Type B pancreatic cell (in vitro differentiated cells): ENCODE measurements around the gene MIPOL1. TPM values are rescaled to one million over a fixed set of nuclear protein-coding genes. Genes with fewer than 3 reads are reported as not detected.
"Not testable (repeated sequence)": the region's sequence is repeated elsewhere in the genome, so short reads cannot be mapped to it uniquely, and the experiment has no call there.

ENCODE experiments used
- DNase-seq: peaks from one replicate; pipeline ENCODE4 v3.0.0; 2021; ENCODE audit warnings: mixed read lengths; ENCODE audit not compliant: unreplicated experiment; ENCODE audit errors: extremely low spot score
- H3K27ac Mint-ChIP-seq: 2 replicates; pipeline ENCODE4 v1.8.0; 2021; ENCODE audit warnings: mild to moderate bottlenecking, mixed read lengths
- H3K27me3 Mint-ChIP-seq: 2 replicates; pipeline ENCODE4 v1.8.0; 2021; ENCODE audit warnings: mixed read lengths
- H3K36me3 Mint-ChIP-seq: 2 replicates; pipeline ENCODE4 v1.8.0; 2021; ENCODE audit warnings: mixed read lengths
- H3K4me1 Mint-ChIP-seq: one replicate; pipeline ENCODE4 v1.8.0; 2021; ENCODE audit warnings: mixed read lengths; ENCODE audit not compliant: unreplicated experiment
- H3K4me3 Mint-ChIP-seq: 2 replicates; pipeline ENCODE4 v1.8.0; 2021; ENCODE audit warnings: mild to moderate bottlenecking, mixed read lengths
- H3K9me3 Mint-ChIP-seq: 2 replicates; pipeline ENCODE4 v1.8.0; 2021; ENCODE audit warnings: mixed read lengths
- total RNA-seq: library from RNA; stranded (reverse); gene quantifications from 2 replicates; pipeline ENCODE4 v1.2.1, GENCODE V29; 2021; ENCODE audit warnings: low replicate concordance
- TF ChIP-seq, protein P1 (sequence below): fragments of 200-600 bp; sonication (generic); conservative IDR thresholded peaks from 2 replicates; pipeline ENCODE4 v1.5.0; 2021; ENCODE audit warnings: antibody characterized with exemption, mild to moderate bottlenecking

MIPOL1 gene
- total RNA-seq, 1 donor from 2014 or later = 14.5 TPM

DNA sequence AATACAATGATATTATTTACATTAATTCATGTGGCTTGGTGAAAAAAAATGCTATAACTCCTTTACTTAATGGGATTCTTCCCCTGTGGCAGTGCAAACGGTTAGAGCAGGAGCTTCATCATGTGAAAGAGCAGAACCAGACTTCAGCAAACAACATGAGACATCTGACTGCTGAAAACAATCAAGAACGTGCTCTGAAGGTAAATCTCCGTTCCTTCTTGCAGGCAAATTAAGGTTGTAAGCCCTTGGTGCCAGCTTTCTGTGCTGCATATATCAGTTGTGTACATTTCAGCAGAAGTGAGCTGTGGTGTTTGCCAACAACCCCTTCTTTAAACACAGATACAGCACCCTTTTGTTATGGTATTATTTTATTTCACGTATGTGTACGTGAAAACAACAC lies 171.7 kb downstream of the MIPOL1 start:
- TF ChIP-seq, protein P1, sequence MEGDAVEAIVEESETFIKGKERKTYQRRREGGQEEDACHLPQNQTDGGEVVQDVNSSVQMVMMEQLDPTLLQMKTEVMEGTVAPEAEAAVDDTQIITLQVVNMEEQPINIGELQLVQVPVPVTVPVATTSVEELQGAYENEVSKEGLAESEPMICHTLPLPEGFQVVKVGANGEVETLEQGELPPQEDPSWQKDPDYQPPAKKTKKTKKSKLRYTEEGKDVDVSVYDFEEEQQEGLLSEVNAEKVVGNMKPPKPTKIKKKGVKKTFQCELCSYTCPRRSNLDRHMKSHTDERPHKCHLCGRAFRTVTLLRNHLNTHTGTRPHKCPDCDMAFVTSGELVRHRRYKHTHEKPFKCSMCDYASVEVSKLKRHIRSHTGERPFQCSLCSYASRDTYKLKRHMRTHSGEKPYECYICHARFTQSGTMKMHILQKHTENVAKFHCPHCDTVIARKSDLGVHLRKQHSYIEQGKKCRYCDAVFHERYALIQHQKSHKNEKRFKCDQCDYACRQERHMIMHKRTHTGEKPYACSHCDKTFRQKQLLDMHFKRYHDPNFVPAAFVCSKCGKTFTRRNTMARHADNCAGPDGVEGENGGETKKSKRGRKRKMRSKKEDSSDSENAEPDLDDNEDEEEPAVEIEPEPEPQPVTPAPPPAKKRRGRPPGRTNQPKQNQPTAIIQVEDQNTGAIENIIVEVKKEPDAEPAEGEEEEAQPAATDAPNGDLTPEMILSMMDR = no peak
- Mint-ChIP-seq H3K9me3 (peaks cover 10% of the 10 kb centered on the region), H3K27ac (no peak overlapping the region), H3K4me3 (no peak overlapping the region), H3K4me1 (no peaks in the 10 kb centered on the region), H3K27me3 (no peaks in the 10 kb centered on the region), H3K36me3 (peaks cover 14% of the 10 kb centered on the region)
- no peak for DNase-seq

- Mint-ChIP-seq H3K27me3 (no peaks in the 10 kb centered on the region), H3K4me1 (no peaks in the 10 kb centered on the region)
Measured at GRCh38 chr14:37375566-37375965, 177.8 kb downstream of the MIPOL1 start.

GRCh38 chr14:37376944-37377609 lies 179.3 kb downstream of the MIPOL1 start:
- DNase-seq = no peak
- no peaks in the 10 kb centered on the region for H3K9me3 Mint-ChIP-seq
- peaks cover 5% of the 10 kb centered on the region for H3K36me3 Mint-ChIP-seq
- no peak overlapping the region for H3K4me3 Mint-ChIP-seq
- TF ChIP-seq, protein P1 = no peak
- H3K27ac Mint-ChIP-seq = no peak overlapping the region
- no peaks in the 10 kb centered on the region for H3K4me1 Mint-ChIP-seq
- no peaks in the 10 kb centered on the region for H3K27me3 Mint-ChIP-seq

More at GRCh38 chr14:37375566-37375965, 177.8 kb downstream of the MIPOL1 start:
- Mint-ChIP-seq H3K27ac (no peak overlapping the region), H3K9me3 (no peaks in the 10 kb centered on the region), H3K4me3 (no peak overlapping the region), H3K36me3 (peaks cover 5% of the 10 kb centered on the region)
- DNase-seq = no peak
- TF ChIP-seq, protein P1 = no peak

GRCh38 chr14:37384870-37385596 lies 187.3 kb downstream of the MIPOL1 start:
- TF ChIP-seq, protein P1 = no peak
- H3K36me3 Mint-ChIP-seq = no peaks in the 10 kb centered on the region
- H3K27ac Mint-ChIP-seq = no peak overlapping the region
- no peaks in the 10 kb centered on the region for H3K9me3 Mint-ChIP-seq
- H3K4me3 Mint-ChIP-seq = peak overlapping the region; percentile 34
- no peak for DNase-seq
- no peaks in the 10 kb centered on the region for H3K4me1 Mint-ChIP-seq
- H3K27me3 Mint-ChIP-seq = no peaks in the 10 kb centered on the region

DNA sequence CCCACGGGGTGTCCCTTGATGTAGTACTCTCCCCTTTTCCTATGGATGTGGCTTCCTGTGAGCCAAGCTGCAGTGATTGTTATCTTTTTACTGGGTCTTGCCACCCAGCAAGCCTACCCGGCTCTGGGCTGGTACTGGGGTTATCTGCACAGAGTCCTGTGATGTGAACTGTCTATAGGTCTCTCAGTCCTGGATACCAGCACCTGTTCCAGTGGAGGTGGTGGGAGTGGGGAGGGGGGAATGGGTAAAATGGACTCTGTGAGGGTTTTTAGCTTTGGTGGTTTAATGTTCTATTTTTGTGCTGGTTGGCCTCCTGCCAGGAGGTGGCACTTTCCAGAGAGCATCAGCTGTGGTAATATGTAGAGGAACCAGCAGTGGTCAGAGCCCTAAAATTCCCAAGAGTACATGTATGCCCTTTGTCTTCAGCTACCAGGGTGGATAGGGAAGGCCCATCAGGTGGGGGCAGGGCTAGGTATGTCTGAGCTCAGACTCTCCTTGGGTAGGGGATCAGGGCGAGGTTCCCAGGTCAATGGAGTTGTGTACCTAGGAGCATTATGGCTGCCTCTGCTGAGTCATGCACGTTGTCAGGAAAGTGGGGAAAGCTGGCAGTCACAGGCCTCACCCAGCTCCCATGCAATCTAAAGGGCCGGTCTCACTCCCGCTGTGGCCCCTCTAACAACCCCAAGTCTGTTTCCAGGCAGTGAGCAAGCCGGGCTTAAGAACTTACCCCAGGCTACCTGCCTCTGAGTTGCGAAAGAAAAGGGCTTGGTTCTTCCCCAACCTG lies 199.6 kb downstream of the MIPOL1 start:
- not testable (repeated sequence) for H3K27ac Mint-ChIP-seq, H3K36me3 Mint-ChIP-seq, H3K4me1 Mint-ChIP-seq, DNase-seq, H3K27me3 Mint-ChIP-seq, H3K4me3 Mint-ChIP-seq
- peaks cover 18% of the 10 kb centered on the region for H3K9me3 Mint-ChIP-seq

DNA sequence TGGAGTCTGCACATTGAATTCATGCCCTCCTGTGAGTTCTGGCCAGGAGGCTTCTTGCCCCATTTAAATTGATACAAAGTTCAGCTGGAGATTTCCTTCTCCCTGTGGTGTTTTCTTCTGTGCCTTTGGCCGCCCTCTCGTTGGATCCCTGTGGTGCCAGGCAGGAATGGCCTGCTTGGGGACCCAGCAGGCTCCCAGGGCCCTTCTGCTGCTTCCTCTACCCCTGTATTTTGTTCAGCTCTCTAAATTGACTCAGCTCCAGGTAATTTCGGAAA lies 200.1 kb downstream of the MIPOL1 start:
- no peaks in the 10 kb centered on the region for H3K4me1 Mint-ChIP-seq
- TF ChIP-seq, protein P1 = no peak
- H3K27me3 Mint-ChIP-seq = no peaks in the 10 kb centered on the region
- H3K27ac Mint-ChIP-seq = no peak overlapping the region
- peaks cover 18% of the 10 kb centered on the region for H3K9me3 Mint-ChIP-seq
- DNase-seq = no peak
- peaks cover 6% of the 10 kb centered on the region for H3K36me3 Mint-ChIP-seq
- no peak overlapping the region for H3K4me3 Mint-ChIP-seq
